Measurements from ENCODE around the gene TIMP2.

Gene TIMP2

GRCh38 chr17:78829477-78829876, 95.7 kb downstream of the TIMP2 start:
- H3K27ac ChIP-seq, result no peak overlapping the region
- H3K4me1 ChIP-seq, result no peaks in the 10 kb centered on the region
- no peaks in the 10 kb centered on the region for H3K27me3 ChIP-seq
- no peak for DNase-seq
- TF ChIP-seq CTCF (IDR thresholded peaks at IDR 0.05), result no peak
- no peak overlapping the region for H3K4me3 ChIP-seq
- H3K36me3 ChIP-seq, result peaks cover 67 to 100% (median 92%) of the 10 kb centered on the region in 3 donors
- intact Hi-C loops (cut with DNase I; ENCODE audit: low total_unique reads), result no loop called here
- H3K9me3 ChIP-seq, result no peaks in the 10 kb centered on the region

- Histone ChIP-seq H3K4me3 (no peak overlapping the region), H3K9me3 (no peaks in the 10 kb centered on the region), H3K27me3 (no peaks in the 10 kb centered on the region), H3K4me1 (no peaks in the 10 kb centered on the region), H3K27ac (no peak overlapping the region), H3K36me3 (peaks cover 63 to 100% (median 92%) of the 10 kb centered on the region in 3 donors)
- no peak for DNase-seq
- intact Hi-C loops (cut with DNase I; ENCODE audit: low total_unique reads), result no loop called here
- TF ChIP-seq CTCF (IDR thresholded peaks at IDR 0.05), result no peak
These were observed 96.6 kb downstream of the TIMP2 start for GRCh38 chr17:78828470-78829185.

GRCh38 chr17:78826836-78827509, 98.2 kb downstream of the TIMP2 start:
- no peaks in the 10 kb centered on the region for H3K27me3 ChIP-seq
- no peaks in the 10 kb centered on the region for H3K9me3 ChIP-seq
- no peak for TF ChIP-seq CTCF (IDR thresholded peaks at IDR 0.05)
- H3K4me1 ChIP-seq, result no peaks in the 10 kb centered on the region
- DNase-seq, result peak in 1 of 2 donors; percentile 49
- intact Hi-C loops (cut with DNase I; ENCODE audit: low total_unique reads), result no loop called here
- H3K4me3 ChIP-seq, result no peak overlapping the region
- no peak overlapping the region for H3K27ac ChIP-seq
- peaks cover 59 to 100% (median 92%) of the 10 kb centered on the region in 3 donors for H3K36me3 ChIP-seq

GRCh38 chr17:78826421-78826820, 98.8 kb downstream of the TIMP2 start:
- no peak overlapping the region for H3K27ac ChIP-seq
- H3K9me3 ChIP-seq, result no peaks in the 10 kb centered on the region
- no peak for DNase-seq
- H3K36me3 ChIP-seq, result peaks cover 59 to 100% (median 94%) of the 10 kb centered on the region in 3 donors
- intact Hi-C loops (cut with DNase I; ENCODE audit: low total_unique reads), result no loop called here
- no peaks in the 10 kb centered on the region for H3K27me3 ChIP-seq
- H3K4me3 ChIP-seq, result no peak overlapping the region
- no peaks in the 10 kb centered on the region for H3K4me1 ChIP-seq
- no peak for TF ChIP-seq CTCF (IDR thresholded peaks at IDR 0.05)

- intact Hi-C loops (cut with DNase I; ENCODE audit: low total_unique reads), result no loop called here
- Histone ChIP-seq H3K4me3 (no peak overlapping the region), H3K36me3 (peaks cover 61 to 100% (median 93%) of the 10 kb centered on the region in 3 donors), H3K4me1 (no peaks in the 10 kb centered on the region), H3K9me3 (no peaks in the 10 kb centered on the region), H3K27ac (no peak overlapping the region), H3K27me3 (no peaks in the 10 kb centered on the region)
- TF ChIP-seq CTCF (IDR thresholded peaks at IDR 0.05), result no peak
- no peak for DNase-seq
These were observed 99.5 kb downstream of the TIMP2 start for GRCh38 chr17:78825696-78826095.
